ENCODE data around the gene INPP5B.

- TF ChIP-seq CTCF (IDR thresholded peaks at IDR 0.05 in 2 of 3, conservative IDR thresholded peaks at IDR 0.05 in 1 of 3; ENCODE audit: control insufficient read depth in 2 of 3, extremely low read depth in 1 of 3, insufficient read depth in 1 of 3, low read depth in 3 of 3, low read length in 3 of 3) (no peak), ELK1 (IDR thresholded peaks at IDR 0.05; ENCODE audit: low read depth, low read length) (no peak), ZNF274 (IDR thresholded peaks at IDR 0.05; ENCODE audit: insufficient read depth, insufficient read length) (no peak), NR2C1 (IDR thresholded peaks at IDR 0.05) (no peak), KDM1A (IDR thresholded peaks at IDR 0.05; ENCODE audit: borderline replicate concordance) (no peak), GABPA (IDR thresholded peaks at IDR 0.05; ENCODE audit: low read depth) (no peak), POLR2AphosphoS5 (IDR thresholded peaks at IDR 0.05; ENCODE audit: low read length) (no peak), PRDM15 (CRISPR knock-in tag; IDR thresholded peaks at IDR 0.05) (no peak)
These were observed 80.4 kb downstream of the INPP5B start for GRCh38 chr1:37866491-37866890.
